NCI-H748 (cell line): ENCODE data around the gene THADA.

Experiments
- DNase-seq: peaks from one replicate; lab custom pipeline; 2025; ENCODE audit not compliant: unreplicated experiment; lab: John Stamatoyannopoulos, UW

Gene THADA

DNA sequence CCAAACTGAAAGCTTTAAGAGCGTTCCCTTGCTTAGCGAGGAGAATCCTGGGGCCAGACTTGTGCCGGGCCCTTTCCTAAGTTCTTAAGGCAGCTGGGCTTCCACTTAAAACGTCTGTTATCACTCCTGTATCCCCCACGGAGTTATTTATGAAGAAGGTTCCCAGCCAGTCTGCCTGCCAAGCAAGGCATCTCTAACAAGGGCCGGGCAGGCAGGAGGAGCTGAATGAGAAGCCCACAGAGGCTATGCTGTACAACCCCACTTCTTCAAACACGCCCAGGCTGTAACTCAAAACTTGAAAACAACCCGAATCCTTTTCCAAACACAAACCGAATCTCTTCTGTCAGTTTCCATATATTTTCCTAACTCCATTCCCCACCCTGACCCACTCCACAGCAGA is 330.4 kb downstream of the THADA start:
- no peak for DNase-seq

DNA sequence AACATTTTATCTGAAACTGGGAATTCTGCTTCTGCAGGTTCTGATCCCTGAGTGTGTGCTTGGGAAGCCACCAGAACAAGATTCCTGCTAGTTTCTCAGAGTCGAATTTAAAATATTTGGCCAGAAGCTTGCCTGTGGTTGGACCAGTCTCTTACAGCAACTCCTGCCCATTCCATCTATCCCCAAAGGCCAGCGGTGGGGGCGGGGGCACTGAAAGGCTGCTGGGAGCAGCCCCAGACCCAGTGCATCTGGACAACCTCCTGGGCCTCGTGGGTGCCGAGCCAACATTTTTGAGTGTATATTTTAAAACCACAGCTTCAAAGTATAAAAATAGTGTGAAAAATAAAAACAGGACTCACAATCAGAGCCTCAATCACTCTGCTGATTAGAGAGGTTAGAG is 330.8 kb downstream of the THADA start:
- DNase-seq, result no peak

DNA sequence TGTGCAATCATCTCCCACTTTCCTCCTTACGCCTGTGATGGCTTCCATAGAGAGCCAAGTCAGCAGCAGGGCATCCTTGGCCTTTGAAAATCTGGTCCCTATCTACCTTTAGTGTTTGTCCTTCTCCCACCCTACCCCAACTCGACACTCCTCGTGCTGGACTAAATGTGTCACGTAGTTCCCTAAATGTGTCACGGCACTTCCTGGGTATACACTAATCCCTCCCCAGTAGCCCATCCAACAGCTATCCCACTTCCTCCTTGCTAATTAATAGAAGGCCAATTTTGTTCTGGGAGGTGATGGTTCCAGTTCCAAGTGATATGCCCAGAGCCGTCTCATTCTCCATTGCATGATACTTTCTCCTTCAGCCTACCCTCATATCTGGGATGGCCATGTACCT is 332.9 kb downstream of the THADA start:
- no peak for DNase-seq

DNA sequence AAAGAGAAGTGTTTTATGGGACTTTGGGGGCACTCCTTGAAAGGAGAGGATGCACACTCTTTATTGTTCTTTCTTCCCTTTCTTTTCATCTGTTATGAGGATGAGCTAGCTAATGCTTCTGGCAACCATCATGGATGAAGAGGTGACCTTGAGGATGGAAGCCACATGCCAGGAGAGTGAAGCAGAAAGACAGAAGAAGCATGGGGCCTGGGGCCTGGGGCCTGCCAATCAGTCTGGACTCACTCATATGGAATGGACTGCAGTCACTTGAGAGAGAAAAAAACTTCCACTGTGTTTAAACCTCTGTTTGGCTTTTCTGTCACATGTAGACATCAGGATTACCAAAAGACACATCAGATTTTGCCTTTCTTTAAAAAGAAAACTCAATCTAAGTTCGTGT is 333.6 kb downstream of the THADA start:
- DNase-seq, result no peak

DNA sequence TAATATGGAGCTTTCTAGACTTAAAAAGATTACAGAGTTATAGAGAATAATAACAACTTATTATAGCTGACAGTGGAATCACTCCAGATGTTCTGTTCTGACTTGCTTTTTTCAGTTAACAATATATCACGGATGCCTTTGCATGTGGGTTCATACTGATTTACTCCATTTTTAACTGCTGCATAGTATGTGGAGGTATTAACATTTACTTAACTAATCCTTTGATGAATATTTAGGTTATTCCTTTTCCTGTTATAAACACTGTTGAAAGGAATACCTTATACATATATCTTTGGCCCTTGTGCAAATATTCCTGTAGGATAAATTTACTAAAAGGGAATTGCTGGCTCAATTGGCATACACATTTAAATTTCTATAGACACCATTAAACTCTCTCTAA is 336.3 kb downstream of the THADA start:
- DNase-seq, result no peak

DNA sequence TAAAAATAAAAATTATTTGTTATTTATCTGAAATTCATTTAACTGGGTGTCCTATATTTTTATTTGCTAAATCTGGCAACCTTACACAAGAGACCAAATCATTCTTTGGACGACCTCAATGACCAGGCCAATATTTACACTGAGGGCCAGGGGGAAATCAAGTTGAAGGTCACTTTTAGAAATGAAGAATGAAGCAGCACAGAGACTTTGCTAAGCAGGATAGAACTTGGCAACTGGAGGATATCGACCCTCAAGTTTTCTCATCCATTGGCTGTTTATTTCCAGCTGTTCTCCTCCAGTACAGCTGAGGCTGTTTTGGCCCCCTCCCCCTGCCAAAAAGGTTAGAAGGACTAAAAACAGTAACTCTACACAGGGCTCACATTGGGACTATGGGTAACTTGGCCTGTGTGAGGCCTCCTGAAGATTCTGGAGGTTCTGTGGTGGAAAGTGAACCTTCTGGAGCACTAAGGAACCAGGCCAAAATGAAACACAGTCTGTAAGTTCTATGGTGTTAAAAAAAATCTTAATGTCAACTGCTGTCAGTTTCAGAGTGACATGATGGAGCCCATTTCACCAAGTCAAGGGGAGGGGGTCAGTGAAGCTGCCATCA is 337.2 kb downstream of the THADA start:
- DNase-seq, result no peak

DNA sequence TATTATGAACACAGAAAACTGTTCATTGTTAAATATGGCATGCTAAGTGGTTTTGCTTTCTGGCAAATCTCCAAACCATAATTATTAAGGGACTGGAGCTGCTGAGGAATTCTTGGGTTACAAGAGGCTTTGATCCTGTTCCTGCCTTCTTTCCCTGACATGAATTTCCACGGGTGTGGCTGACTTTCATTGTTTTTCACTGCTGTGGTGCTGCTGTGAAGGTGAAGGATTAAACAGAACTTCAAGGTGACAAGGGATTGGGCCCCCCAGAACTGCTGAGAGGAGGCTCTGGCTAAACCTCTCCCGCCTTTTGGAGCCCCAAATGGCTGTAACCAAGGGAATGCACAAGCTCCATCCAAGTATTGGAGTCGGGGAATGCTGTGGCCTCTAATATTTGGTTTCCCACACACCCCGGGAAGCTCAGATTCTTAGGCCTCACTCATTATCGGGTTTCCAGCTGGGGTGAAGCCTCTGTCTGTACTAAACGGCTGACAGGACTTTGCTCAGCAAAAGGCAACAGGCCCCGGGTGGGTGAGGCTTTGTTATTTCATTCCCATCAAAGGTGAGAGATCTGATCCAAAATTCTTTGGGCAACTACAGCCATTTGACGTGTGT is 340.4 kb downstream of the THADA start:
- DNase-seq, result peak; percentile 64

DNA sequence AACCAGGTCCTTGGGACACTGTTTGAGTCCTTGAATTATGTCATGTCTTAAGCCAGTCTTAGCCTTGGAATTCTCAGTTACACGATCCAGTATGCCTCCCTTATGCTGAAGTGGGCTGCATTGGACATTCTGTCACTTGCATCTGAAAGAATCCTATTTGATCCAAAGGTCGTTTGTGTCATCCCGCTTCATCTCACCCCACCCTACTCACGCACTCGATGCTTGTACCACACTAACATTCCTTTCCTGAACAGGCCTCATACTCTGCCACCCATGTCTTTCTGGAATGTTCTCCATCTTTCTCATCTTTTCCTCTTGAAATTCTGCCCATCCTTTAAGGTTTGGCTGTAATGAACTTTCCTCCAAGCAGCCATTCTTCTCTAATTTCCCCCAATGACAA is 341.5 kb downstream of the THADA start:
- no peak for DNase-seq

DNA sequence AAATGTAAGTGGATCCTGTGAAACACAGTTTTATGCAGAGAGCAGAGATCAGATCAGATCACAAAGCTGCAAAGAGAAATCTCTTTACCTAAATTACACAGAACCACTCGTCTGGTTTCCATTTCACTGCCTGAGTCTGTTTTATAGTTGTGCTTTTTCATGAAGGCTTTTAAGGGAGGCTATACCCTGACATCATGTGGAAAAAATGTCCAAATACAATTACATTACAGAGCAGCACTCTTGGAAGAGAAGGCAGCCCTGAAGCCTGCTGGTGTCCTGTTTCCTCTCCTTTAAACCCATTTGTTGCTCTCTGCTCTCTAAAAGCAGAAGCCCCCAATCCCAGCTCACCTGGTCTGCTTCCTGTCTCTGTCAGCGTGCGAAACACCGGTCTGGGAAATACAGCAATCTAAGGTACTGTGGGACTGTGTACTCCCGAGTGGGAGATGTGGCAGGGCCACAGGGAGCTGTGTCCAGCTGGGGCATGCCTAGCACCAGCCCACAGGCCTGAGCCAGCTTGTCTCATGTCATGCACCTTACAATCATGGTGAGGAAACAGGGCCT is 344.6 kb downstream of the THADA start:
- DNase-seq, result no peak

DNA sequence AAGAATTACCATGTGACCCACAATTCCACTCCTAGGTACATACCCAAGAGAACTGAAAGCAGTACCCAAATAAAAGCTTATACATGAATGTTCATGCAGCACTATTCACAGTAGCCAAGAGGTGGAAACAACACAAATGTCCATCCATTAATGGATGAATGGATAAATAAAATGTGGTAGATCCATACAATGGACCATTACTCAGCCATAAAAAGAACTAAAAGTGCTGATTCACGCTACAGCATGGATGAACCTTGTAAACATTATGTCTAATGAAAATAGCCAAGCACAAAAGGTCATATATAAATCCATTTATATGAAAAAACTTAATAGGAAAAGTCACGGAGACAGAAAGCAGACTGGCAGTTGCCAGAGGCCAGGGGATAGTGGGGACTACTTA is 345.8 kb downstream of the THADA start:
- DNase-seq, result no peak

DNA sequence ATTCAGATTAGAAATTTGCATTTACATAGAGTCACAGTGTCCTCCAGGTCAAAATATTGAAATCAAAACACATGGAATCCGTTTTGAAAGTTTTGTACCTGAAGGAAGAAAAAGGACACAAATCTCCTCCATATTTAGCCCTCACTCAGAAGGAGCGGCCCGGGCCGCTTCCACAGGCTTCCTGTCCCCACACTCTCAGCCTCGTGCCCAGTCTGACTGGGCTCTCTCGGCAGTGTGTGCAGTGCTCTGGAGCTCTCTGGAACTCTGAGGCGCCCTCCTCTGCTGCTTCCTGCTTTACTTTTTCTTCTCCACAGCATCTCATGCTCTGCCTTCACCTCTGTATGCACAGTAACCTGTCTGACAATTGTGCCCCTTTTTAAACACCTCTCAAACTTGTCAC is 347.2 kb downstream of the THADA start:
- DNase-seq, result no peak

DNA sequence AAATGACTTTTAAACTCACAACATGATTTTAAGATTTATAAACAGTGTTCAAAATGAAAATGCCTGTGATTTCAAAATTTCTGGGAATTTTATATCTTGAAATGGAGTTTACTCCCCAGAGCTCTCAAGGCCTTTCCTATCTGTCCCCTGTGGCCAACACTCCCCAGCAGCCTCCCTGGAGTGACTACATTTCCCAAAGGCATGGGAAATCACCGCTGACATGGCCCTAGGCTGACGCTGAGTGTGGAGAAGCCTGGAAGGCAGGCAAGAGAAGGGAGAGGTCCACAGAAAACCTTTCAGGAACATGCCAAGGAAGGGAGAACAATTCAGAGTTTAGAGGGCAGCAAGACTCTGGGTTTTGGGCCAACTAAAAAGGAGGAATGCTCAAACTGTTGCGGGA is 349.2 kb downstream of the THADA start:
- no peak for DNase-seq

DNA sequence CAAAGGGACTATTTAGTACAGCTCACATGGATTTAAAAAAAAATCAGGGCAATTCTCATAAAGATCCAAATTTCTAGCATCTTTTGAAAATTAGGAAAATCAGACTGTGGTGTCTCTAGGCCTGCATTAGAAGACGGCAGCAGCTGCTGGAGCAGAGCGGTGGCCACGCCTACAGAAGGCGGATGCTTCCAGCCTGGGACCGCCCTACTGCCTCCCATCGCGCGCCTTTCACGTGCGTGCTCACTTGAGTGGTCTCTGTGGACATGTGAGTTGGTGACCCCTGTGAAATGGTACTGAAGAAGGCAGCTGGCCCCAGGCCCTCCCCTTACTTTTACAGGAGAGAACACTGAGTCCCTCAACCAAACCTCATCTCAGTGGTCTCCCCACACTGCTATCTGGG is 354.3 kb downstream of the THADA start:
- no peak for DNase-seq

DNA sequence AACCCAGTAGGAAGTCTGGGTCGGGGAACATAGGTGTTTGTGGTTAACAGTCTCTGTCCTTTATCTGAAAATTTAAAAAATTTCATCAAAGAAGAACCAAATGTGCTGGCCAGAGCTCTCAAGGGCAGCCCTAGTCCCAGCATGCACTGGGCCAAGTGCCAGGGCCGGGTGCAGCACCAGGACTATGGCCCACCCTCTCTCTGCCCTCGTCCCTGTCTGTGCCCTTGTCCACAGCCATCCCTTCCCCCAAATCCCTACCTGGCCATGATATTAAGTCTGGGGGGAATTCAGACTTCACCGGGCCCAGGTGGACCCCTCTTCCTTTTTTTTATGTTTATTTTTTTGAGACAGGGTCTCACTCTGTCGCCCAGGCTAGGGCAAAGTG is 355.1 kb downstream of the THADA start:
- DNase-seq, result no peak

DNA sequence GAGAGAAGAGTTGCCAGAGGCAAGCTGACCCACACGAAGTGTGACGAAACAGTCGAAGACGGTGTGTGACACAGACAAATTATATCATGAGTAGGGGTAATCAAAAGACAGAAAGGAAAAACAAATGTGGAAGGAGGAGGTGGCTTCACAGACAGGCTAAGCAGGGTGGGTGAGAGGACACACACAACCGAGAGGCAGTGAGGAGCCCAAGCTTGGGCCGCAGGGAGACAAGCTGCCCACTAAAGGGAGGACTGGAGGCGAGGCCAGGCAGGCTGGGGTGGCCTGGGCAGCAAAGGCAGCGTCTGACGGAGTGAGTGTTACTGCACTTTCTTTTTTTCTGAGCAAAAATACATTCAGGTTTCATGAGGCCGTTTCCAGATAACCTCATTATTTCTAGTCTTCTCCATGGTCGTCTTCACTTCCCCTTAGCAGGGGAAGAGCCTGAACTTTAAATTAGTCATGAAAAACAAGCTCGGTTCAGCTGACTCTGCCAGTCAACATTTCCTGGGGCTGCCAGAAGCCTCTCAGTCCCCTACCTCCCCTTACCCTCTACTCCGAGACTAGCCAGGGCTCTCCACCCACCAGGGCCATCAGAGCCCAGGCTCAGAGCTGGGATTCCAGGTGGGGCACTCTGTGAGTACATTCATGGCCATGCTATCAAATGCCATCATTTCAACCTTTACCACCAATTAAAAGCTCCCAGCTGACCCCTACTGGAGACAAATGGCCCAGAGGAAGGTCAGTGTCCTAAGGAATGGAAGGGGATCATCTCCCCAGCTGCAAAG is 355.7 kb downstream of the THADA start:
- no peak for DNase-seq

DNA sequence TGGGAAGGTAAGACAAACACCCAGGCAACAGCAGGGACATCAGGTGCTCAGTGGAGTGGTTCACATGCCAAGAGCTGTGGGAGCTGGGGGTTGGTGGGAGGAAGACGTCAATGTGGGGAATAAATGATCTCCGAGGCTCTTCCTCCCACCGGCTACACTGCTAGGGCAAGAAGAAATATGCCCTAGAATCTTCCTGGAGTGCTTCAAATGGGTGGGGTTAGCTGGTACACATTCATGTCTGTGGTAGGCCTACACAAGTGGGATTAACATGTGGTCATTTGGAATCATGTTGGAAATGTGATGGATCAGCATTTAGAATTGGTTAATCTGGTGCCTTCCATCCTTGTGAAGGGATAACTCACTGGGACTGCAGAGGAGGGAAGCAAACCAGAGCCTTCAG is 357.0 kb downstream of the THADA start:
- DNase-seq, result no peak

DNA sequence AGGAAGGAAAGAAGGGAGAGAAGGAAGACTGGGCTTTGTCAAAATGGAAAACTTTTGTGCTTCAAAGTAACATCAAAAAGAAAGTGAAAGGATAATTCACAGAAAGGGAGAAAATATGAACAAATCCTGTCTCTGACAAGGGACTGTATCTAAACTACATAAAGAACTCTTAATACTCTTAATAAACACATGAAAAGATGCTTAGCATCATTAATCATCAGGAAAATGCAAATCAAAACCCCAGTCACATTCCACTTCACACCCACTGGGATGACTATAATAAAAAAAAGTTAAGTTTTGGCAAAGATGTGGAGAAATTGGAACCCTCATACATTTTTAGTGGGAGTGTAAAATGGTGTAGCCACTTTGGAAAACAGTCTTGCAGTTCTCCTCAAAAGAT is 357.7 kb downstream of the THADA start:
- no peak for DNase-seq

DNA sequence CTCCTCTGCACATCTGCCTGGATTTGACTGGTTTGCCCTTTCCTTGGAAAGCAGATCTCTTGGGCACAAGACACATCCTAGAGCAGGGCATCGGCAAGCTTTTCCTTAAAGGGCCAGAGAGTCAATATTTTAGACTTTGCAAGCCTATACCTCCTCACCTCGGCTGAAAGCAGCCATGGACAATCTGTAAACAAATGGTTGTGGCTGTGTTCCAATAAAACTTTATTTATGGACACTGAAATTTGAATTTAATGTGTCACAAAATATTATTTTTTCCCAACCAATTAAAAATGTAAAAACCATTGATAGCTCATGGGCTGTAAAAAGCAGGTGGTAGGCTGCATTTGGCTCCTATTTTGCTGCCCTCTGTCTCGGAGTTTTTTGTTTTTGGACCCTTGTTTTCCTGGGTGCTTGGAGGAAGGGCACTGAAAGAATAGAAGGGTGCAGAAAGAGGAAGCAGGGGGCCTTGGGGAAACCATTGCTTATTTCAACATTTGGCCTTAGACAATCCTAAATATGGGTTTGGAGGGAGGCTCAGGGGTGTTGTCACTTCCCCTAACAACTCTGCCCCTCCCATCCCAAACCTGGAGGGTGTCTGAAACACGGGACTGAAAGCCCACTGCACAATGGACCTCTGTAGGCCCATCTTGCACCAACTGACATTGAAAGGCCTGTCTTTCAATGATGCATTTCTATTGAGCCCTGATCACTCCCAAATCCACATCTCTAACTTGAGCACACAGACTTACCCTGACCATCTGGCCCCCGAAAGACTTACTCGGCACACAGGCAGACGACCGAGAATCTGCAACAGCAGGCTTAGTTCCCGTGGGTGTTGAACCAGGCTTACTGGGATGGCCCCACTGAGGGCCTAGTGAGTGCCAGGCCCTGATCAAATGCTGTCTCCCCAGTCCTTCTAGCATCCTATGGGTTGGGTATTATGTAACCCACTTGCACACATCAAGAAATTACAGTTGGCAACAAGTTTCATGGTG is 362.3 kb downstream of the THADA start:
- DNase-seq, result no peak

DNA sequence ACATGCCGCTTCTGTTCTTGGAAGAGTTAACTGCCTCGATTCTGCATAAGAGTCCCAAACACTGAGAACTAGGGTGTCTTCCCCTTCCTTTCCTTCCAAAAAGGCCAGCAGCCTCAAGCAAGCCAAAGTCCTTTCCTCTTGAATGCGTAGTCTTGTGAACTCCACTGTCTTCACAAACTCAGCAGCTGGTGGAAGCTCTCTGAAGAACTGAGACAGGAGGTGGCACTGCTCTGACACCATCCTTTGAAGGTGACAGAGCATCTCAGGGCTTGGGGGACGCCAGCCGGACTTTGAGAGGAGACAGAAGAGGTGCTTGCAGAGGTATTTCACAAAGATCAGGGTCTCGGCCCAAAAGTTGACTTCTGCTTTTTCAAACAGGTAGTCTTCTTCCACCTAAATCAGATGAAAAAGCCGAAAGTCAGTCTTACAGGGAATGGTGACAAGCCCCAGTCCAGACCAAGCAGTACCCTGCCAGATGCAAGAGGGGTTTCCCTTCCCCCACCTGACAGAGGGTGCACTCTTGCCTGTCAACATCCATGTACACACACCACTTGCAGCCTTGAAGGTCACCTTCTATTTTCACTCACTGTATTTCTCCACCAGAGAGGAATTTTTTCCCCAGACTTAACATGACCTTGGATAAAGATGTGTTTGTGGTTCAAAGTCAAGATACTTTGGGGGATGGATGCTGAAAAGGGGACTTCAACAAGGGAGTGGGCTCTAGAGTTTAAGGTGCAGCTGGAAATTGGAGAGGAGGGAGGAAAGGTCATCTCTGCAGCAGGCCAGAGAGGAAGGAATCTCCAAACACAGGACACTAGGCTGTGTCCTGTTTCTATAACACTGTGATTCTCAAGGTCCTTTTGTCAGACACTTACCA is 364.6 kb downstream of the THADA start:
- DNase-seq, result no peak

DNA sequence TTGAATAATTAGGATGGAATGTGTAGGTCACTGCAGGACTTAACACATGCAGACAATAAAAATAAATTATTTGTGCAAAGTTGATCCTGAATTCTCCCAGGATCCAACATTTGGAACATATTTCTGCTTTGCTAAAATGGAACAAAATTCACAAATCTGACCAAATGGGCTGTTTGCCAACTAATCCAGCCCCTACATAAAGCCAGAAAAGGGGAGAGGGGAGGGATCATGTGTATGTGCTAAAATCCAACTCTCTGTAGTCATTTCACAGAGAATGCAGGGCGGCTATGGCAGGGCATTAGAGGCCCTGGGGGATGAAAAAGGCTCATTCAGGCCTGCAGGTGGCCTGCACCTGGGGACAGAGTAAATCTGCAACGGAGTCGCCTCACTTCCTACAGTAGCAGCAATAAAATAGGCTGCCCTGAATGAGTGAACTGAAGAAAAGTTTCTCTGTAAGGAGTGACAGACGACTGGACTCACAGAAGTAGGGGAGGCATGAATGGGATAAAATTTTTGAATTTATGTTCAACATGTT is 365.4 kb downstream of the THADA start:
- DNase-seq, result no peak
